Urothelium cell line (cell line): ENCODE data around the gene DNAH1.

Source experiments
- DNase-seq: peaks from one replicate; pipeline ENCODE4 v3.0.0; 2011; ENCODE audit warnings: low spot score, mixed read lengths
- FAIRE-seq: peaks from 2 replicates; lab custom pipeline; 2011; peaks lifted over from hg19 to GRCh38; lab: Jason Lieb, UNC

The DNAH1 gene

DNA sequence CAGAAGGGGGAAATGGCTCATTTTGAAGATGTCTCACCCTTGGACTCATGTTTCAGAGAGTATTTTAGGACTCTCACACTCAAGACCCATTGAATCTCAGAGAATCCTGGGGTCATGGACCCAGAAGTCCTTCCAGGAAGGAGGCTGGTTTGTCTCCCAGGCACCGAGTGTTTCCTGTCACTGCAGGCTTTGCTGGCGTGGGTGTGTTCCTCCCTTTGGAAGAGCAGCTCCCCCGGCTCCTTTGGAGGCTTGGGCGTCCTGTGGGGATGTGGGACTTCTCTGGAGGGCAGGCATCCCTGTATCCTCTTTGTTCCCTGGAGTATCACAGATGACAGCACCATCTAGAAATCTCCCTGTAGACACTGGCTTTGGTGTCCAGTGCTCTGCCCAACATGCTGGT is 40.0 kb downstream of the DNAH1 start:
- FAIRE-seq (no peak), DNase-seq (no peak)

GRCh38 chr3:52357151-52358080 is 41.3 kb downstream of the DNAH1 start:
- no peak for DNase-seq

DNA sequence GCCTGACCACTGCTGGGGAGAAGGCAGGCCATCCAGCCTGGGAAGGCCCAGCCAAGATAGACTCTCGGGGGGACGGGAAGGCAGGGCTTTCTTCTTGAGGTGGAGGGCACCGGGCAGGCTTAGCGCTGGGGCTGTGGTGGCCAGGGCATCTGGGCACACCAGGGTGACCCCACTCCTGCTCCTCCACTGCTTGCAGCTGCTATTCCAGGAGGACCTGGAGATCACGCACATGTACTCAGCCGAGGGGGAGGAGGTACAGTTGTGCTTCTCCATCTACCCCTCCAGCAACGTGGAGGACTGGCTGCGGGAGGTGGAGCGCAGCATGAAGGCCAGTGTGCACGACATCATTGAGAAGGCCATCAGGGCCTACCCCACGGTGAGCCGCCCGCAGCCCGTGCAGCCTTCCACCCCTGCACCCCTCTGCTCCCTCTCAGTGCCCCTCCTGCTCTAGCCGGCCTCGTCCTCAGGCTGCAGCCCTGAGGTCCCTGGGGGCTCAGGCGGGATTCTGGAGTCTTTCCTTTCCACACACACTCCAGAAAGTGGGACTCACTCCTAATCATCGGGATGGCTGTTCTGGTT is 42.3 kb downstream of the DNAH1 start:
- FAIRE-seq, result no peak
- no peak for DNase-seq

More at GRCh38 chr3:52357151-52358080, 41.3 kb downstream of the DNAH1 start:
- no peak for FAIRE-seq

DNA sequence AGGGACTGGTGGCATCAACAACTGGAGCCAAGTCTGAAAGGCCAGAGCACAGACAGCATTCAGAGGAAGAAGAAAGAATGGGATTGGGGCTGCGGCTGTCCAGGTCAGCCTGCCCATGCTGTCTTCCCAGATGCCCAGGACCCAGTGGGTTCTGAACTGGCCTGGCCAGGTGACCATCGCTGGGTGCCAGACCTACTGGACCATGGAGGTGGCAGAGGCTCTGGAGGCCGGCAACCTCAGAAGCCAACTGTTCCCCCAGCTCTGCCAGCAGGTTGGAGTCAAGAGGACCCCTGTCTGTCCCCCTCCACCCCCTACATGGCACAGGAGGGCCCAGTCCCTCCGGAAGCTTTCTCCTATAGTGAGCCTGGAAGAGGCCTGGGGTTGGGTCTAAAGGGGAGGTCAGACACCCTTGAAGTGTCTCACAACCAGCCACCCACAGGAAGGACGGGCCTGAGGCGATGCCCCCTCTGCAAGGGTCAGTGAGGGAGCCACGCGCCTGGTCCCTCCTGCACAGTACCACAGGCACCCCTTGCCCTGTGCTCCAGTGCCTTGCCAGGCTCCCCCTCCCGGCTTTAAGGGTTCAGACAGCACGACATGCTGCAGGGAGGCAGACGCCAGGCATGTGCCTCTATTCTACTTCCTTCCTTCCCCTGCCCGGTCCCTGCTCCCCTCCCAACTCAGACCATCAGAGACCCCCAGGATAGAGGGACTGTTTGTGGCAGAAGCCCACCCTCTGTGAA is 43.2 kb downstream of the DNAH1 start:
- DNase-seq (no peak), FAIRE-seq (no peak)

DNA sequence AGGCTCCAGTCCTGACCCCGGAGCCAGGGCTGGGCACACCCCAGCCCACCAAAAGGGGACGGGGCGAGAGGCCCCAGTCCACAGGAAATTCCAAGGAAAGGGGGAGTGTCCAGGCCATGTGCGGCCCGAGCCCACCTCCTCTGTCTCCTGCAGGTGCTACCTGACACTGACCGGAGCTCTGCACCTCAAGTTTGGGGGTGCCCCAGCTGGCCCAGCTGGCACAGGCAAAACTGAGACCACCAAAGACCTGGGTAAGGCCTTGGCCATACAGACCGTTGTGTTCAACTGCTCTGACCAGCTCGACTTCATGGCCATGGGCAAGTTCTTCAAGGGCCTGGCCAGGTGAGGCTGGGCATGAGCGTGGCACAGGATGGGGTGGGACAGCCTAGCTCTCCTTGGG is 44.9 kb downstream of the DNAH1 start:
- DNase-seq (no peak), FAIRE-seq (no peak)

DNA sequence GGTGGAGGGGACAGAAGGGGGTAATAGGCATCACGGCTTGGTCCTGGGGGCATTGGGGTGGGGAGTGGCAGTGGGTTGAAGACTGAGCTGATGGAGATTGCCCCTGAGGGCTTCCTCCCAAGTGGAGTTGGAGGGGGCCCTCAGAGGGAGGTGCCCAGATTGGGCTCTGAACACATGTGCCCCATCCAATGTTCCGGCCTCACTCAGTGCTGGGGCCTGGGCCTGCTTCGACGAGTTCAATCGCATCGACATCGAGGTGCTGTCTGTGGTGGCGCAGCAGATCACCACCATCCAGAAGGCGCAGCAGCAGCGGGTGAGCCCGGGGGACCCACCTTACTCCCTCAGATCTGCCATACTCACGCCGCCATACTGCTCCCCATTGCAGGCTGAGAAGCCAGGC is 45.3 kb downstream of the DNAH1 start:
- no peak for FAIRE-seq
- no peak for DNase-seq

DNA sequence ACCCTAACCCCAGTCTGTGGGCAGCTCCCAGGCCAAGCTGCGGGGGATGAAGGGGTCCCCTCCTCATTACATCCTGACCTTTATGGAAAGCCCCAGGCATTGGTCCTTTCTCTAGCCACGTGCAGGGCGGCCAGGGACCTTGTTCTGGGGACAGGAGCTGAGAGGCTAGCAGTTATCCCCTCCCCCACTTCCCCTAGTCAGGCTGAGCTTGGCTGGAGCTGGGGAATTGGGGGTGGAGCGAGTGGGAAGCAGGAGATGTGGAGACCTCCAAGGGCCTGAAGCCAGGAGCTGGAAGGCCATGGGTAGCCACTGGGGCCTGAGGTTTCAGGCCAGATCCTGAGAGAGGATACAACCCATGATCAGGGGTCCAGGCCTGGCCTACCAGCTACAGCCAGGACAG is 45.8 kb downstream of the DNAH1 start:
- no peak for DNase-seq

DNA sequence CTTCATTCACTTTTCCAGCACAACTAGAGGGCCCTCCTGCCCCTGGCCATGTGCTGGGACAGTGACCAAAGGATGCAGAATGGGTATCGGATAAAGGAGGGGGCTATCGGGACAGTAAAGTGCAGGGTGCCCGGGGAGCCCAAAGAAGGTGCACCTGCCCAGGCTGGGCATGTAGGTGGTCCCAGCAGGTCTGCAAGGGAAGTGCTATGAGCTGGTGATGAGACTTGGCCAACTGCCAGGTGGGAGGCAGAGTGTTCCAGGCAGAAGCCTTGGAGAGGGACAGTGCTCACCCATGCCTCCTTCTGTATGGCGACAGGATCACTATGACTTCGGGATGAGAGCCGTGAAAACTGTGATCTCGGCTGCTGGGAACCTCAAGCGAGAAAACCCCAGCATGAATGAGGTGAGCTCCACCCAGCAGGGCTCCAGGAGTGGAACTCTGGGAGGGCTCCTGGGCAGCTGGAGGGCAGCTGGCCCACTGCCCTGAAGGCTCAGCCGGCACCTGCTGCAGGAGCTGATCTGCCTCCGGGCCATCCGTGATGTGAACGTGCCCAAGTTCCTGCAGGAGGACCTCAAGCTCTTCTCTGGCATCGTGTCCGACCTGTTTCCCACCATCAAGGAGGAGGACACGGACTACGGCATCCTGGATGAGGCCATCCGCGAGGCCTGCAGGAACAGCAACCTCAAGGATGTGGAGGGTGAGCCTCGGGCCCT is 48.4 kb downstream of the DNAH1 start:
- FAIRE-seq, result no peak
- no peak for DNase-seq

More for the DNA sequence above, 45.8 kb downstream of the DNAH1 start:
- FAIRE-seq, result no peak

- no peak for FAIRE-seq
Observed at GRCh38 chr3:52366527-52366926, 50.4 kb downstream of the DNAH1 start.

DNA sequence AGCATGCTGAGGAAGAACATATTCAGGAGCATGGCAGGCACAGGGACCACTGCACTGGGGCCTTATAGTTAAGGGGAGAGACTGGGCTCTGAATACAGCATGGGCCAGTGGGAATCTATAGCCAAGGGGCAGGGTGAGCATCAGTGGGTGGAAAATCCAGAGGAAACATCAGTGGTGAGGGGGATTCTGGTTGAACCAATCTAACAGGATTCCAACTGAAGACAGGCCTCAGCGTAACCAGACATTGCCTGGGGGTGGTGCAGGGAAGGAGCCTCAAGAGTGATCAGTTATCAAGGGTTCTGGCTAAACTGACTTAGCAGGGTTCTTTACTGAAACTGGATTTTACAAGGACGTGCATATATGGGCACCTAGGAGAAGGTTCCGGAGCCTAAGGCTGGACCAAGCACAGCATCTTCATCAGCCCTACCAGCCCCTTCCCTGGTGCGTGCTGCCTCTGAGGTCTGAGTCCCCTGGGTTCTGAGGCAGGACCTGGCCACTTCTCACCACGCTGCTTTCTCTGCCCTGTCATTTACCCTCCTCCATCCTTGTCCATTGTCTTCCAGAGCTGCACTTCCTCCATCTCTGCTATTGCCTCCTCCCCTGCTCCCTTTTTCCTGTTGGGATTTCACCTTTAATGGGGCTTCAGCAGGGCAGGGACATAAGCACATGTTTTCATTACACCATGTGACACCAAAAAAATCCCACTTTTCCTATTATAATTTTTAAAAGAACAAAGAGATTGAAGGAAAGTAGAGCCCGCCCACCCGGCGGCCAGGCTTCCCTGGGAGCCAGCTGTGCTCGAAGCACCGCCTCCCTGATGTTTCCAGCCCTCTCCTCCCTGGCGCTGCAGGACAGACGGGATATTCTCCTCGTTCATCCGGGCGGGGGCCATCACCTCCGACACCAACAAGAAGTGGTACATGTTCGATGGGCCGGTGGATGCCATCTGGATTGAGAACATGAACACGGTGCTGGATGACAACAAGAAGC is 52.1 kb downstream of the DNAH1 start:
- DNase-seq, result no peak
- no peak for FAIRE-seq

More at GRCh38 chr3:52366527-52366926, 50.4 kb downstream of the DNAH1 start:
- DNase-seq, result no peak

DNA sequence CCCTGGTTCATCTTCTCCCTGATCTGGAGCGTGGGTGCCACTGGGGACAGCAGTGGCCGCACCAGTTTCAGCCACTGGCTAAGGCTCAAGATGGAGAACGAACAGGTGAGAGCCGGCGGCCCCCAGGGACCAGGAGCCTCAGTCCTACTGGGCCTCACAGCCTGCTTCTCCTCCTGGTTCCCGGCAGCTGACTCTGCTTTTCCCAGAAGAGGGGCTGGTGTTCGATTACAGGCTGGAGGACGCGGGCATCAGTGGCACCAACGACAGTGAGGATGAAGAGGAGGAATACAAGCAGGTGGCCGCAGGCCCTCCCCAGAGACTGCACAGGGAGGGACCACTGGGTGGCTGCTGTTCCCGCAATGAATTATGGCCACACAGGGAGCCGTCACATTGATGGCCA is 54.4 kb downstream of the DNAH1 start:
- DNase-seq, result no peak

DNA sequence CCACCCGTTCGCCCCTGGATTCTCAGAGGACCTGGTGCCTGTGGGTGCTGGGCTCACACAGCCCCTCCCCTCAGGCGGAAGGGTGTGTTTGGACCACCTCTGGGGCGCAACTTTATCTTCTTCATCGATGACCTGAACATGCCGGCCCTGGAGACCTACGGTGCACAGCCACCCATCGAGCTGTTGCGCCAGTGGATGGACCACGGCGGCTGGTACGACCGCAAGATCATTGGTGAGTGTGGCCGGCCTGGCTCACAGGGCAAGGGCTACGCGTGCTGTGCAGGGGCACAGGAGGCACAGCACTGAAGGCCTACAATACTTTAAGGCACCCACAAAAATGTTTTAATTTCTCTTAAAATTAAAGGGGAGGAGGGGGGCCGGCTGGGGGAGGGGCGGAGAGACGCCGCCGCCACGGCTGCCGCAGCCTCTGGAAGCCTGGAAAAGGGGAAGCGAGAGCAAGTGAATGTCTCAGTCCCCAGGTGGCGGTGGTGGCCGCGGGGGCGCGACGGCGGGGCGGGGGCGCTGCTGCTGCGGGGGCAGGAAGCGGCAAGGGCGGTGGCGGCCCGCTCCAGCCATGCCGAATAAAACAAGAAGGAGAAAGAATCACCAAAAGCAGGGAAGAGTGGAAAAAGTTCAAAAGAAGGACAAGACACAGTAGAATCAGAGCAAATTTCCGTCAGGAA is 56.8 kb downstream of the DNAH1 start:
- no peak for FAIRE-seq
- no peak for DNase-seq

More for the DNA sequence above, 54.4 kb downstream of the DNAH1 start:
- FAIRE-seq, result no peak

DNA sequence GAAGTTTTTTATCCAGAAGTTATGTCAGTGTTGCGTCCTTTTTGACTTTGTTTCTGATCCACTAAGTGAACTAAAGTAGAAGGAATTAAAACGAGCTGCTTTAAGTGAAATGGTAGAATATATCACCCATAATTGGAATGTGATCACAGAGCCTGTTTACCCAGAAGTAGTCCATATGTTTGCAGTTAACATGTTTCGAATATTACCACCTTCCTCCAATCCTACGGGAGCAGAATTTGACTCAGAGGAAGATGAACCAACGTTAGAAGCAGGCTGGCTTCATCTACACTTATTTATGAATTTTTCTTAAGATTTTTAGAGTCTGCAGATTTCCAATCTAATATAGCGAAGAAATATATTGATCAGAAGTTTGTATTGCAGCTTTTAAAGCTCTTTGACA is 57.6 kb downstream of the DNAH1 start:
- FAIRE-seq, result no peak
- no peak for DNase-seq

- no peak for DNase-seq
- no peak for FAIRE-seq
Observed at GRCh38 chr3:52374173-52374572, 58.1 kb downstream of the DNAH1 start.

GRCh38 chr3:52379610-52380009 is 63.5 kb downstream of the DNAH1 start:
- no peak for DNase-seq

DNA sequence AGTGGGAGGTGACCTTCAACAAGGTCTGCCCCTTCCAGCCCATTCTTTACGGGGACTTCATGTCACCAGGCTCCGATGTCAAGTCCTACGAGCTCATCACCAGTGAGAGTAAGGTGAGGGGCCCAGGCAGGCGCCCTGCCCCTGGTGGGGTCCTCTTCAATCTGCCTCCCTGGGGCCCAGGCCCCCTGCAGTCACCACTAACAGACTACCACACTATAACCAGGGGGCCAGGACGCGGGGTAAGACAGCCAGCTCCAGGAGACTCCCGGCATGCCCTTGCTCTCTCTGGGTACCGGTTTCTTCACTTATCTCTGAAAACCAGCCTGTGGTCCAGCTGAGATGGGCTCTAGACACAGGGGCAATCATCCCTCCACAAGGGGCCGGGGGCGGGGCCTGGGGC is 63.9 kb downstream of the DNAH1 start:
- FAIRE-seq (no peak), DNase-seq (no peak)

More at GRCh38 chr3:52379610-52380009, 63.5 kb downstream of the DNAH1 start:
- no peak for FAIRE-seq

DNA sequence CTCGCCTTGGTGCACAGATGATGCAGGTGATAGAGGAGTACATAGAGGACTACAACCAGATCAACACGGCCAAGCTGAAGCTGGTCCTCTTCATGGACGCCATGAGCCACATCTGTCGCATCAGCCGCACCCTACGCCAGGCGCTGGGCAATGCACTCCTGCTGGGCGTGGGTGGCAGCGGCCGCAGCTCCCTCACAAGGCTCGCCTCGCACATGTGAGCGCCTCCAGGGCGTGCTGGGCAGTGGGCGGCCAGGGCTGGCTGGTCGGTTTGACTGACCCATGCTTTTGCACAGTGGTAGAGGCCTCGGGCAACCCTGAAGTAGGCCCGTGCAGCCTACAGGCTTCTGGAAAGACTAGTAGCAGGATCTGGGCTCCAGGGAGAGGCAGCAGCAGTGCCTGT is 65.5 kb downstream of the DNAH1 start:
- no peak for FAIRE-seq
- no peak for DNase-seq

GRCh38 chr3:52383446-52383845 is 67.3 kb downstream of the DNAH1 start:
- no peak for DNase-seq
- no peak for FAIRE-seq
